ENCODE data around the gene IGF2. TPM values are rescaled to one million over a fixed set of nuclear protein-coding genes. Genes with fewer than 3 reads are reported as not detected.
A peak's percentile ranks its signal among the peaks of the same experiment; 100 is the strongest.

The IGF2 gene
- total and polyA plus RNA-seq, 12 donors: 36.0 to 195 (median 81.6) TPM

GRCh38 chr11:2099516-2100349, 39.5 kb downstream of the IGF2 start:
- Histone ChIP-seq H3K36me3 (no peaks in the 10 kb centered on the region), H3K4me1 (peaks cover 26 to 71% (median 53%) of the 10 kb centered on the region in 9 donors), H3K9me3 (no peaks in the 10 kb centered on the region), H3K27me3 (no peaks in the 10 kb centered on the region), H3K4me3 (no peak overlapping the region), H3K27ac (peak overlapping the region; percentile 21 to 89 (median 82))
- TF ChIP-seq CTCF (IDR thresholded peaks at IDR 0.05): no peak
- intact Hi-C loops (cut with DNase I): loop anchor here in 4 of 10 donors (5.0 to 10.0 kb wide), 4 partner anchors 33 to 1665 kb away; partner anchors contain the start of genes IGF2 (in 2 of the 4) and INS (in 1 of the 4)
- ATAC-seq: peak in 7 of 8 donors; percentile 3 to 47 (median 12)
- DNase-seq: no peak
- WGBS, 2 donors: 61 to 65% methylated on average over 20 of the region's 20 CpGs

- DNase-seq (no peak), ATAC-seq (no peak)
- Histone ChIP-seq H3K9me3 (no peaks in the 10 kb centered on the region), H3K27ac (peak overlapping the region in 9 of 10 donors; percentile 21 to 89 (median 83)), H3K27me3 (no peaks in the 10 kb centered on the region), H3K4me1 (peaks cover 26 to 78% (median 54%) of the 10 kb centered on the region in 9 donors), H3K36me3 (no peaks in the 10 kb centered on the region), H3K4me3 (no peak overlapping the region)
- no peak for TF ChIP-seq CTCF (IDR thresholded peaks at IDR 0.05)
- intact Hi-C loops (cut with DNase I): loop anchor here in 3 of 10 donors (5.0 to 10.0 kb wide), 3 partner anchors 33 to 1666 kb away; partner anchors contain the start of gene IGF2 (in 1 of the 3)
- WGBS, 2 donors: 73 to 76% methylated on average over 22 of the region's 22 CpGs
These were observed 40.3 kb downstream of the IGF2 start for GRCh38 chr11:2098691-2099515.

- H3K27me3 ChIP-seq: no peaks in the 10 kb centered on the region
- H3K4me1 ChIP-seq: peaks cover 30 to 79% (median 57%) of the 10 kb centered on the region in 9 donors
- DNase-seq: no peak
- ATAC-seq: no peak
- 85 to 91% methylated on average over 14 of the region's 14 CpGs for WGBS, 2 donors
- peak overlapping the region; percentile 69 to 89 (median 84) for H3K27ac ChIP-seq
- H3K36me3 ChIP-seq: no peaks in the 10 kb centered on the region
- TF ChIP-seq CTCF (IDR thresholded peaks at IDR 0.05): no peak
- no peaks in the 10 kb centered on the region for H3K9me3 ChIP-seq
- peak overlapping the region in 3 of 10 donors; percentile 2 to 4 (median 2) for H3K4me3 ChIP-seq
- intact Hi-C loops (cut with DNase I): loop anchor here in 3 of 10 donors (5.0 to 10.0 kb wide), 3 partner anchors 34 to 1667 kb away; partner anchors contain the start of gene IGF2 (in 1 of the 3)
These were observed 41.0 kb downstream of the IGF2 start for GRCh38 chr11:2097998-2098690.
